IPS-18c (cell line): Measurements from ENCODE around the gene ACAD9.
"Not testable (repeated sequence)": the region's sequence is repeated elsewhere in the genome, so short reads cannot be mapped to it uniquely, and the experiment has no call there.

Experiments used
- H3K4me3 ChIP-seq: 2 replicates; pipeline ENCODE4 v1.7.0; 2013; ENCODE audit warnings: low read depth, mild to moderate bottlenecking, low read length, moderate library complexity; ENCODE audit not compliant: insufficient read depth
- H3K9me3 ChIP-seq: one replicate; pipeline ENCODE4 v1.6.1; 2013; ENCODE audit warnings: mild to moderate bottlenecking, low read length, moderate library complexity; ENCODE audit not compliant: control insufficient read depth, insufficient read depth

Gene ACAD9

DNA sequence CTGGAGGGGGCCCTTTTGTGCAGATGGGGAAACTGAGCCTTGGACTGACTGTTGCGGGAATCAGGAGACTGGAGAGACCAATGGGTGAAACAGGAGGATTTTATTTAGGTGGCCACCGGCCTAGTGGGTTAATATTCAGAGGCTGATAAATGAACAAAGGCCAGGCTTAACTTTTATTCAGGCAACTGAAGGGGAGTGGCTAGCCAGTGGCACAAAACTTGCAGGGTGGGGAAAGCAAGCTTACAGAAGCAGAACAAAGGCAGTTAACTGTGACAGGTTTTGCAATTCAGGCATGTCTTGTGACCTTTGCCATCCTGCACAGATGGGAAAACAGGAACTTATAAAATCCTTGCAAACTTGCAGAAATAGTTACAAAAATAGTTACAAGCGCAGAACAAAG, 24.9 kb upstream of the ACAD9 start:
- H3K9me3 ChIP-seq: peaks cover 17% of the 10 kb centered on the region
- H3K4me3 ChIP-seq: no peak overlapping the region

DNA sequence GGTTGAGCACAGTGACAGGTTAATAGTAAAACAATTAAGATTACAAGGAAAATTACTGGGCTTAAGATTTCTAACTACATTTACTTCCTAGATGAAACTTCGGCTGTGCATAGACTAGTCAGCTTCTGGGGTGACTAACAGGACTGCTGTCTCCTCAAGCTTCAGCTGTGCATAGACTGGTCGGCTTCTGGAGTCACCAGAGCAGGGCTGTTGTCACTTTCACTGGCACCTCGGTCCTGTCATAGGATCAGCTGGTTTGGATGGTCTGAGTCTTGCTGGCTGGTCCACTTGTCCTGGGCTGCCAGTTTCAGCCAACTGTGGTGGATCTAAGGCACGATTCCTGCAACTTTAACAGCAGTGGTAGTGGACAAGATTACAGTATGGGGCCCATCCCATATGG, 23.9 kb upstream of the ACAD9 start:
- Histone ChIP-seq H3K9me3 (peaks cover 17% of the 10 kb centered on the region), H3K4me3 (no peak overlapping the region)

DNA sequence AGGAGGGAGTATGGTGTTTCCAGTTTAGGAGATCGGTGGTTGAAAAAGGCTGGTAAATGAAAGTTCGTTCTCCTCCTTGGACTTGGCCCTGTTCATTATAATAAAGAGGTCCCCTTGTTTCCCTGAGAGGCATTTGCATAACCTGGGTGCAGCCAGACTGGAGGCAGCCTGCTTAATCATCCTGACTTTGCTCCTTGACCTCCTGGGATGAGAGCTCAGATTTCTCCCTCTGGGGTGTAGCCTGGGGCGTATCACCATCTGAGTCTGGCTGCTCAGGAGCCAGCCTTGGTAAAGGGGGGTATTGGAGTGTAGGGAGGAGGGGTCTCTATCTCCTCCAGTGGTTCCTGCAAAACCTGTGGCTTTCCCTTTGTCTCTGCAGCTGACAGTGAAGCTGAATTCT, 21.3 kb upstream of the ACAD9 start:
- Histone ChIP-seq H3K4me3 (no peak overlapping the region; the same call in 1 of the 2 replicates), H3K9me3 (peaks cover 17% of the 10 kb centered on the region)

GRCh38 chr3:128859630-128860029, 19.8 kb upstream of the ACAD9 start:
- Histone ChIP-seq H3K9me3 (peaks cover 12% of the 10 kb centered on the region), H3K4me3 (no peak overlapping the region)

DNA sequence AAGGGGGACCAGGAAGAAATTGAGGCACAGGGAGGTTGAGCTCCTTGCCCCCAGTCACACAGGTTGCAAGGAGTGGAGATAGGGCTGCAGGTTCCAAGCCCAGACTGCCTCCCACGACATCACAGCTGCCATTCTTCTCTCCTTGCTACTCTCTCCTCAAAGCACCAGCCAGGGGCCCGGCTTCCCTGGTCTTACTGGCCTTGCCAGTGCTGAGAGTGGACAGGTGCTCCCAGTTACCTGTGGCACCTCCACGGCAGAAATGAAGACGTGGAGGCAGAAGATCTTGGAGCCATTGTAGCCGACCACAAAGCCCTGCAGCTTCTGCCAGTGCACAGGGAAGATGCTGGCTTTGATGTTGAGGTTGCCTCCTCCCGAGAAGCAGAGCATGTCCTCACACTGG, 17.9 kb upstream of the ACAD9 start:
- H3K9me3 ChIP-seq: peaks cover 11% of the 10 kb centered on the region
- no peak overlapping the region for H3K4me3 ChIP-seq

DNA sequence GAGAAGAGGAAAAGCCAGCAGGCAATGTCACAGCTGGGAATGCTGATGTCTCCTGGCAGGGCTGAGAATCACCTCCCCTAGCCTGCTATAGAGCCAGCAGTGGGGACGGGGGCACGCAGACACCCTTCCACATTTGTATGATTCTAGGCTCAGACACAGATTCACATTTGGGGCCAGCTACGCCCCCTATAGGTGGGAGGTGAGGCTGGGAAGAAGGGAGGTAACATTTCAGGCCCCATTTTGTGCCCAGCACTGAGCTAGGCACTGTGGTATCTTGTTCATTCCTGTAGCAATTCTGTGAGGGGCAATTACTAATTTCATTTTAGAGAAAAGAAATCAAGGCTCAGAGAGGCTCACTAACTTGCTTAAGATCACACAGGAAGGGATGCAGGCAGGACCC, 15.9 kb upstream of the ACAD9 start:
- Histone ChIP-seq H3K9me3 (peaks cover 9% of the 10 kb centered on the region), H3K4me3 (no peak overlapping the region)

DNA sequence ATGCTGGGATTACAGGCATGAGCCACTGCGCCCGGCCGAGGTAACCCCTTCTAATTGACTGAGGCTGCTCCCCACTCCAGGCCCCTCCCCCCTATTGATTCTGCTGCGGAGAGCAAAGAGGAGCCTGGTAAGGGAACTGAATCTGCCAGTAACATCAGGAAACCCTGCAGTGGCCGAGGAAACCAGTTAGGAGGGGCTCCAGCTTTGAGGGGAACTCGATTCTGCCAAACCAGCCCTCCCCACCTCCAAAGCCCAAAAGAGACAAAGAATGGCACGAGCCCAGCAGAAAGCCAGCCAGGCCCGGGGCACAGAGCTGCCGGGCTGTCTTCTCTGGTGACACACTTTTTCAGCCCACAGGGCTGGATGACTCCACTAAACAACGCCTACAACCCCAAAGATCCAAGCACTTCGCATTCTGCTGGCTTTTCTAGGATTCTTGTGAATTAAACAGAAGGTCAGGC, 15.0 kb upstream of the ACAD9 start:
- no peak overlapping the region; the same call in 1 of the 2 replicates for H3K4me3 ChIP-seq

GRCh38 chr3:128864849-128865804, 14.3 kb upstream of the ACAD9 start:
- not testable (repeated sequence) for H3K4me3 ChIP-seq

More for the DNA sequence above, 15.0 kb upstream of the ACAD9 start:
- H3K9me3 ChIP-seq: peaks cover 1% of the 10 kb centered on the region

GRCh38 chr3:128867200-128868125, 12.0 kb upstream of the ACAD9 start:
- Histone ChIP-seq H3K4me3 (no peak overlapping the region), H3K9me3 (no peaks in the 10 kb centered on the region)

More at GRCh38 chr3:128864849-128865804, 14.3 kb upstream of the ACAD9 start:
- not testable (repeated sequence) for H3K9me3 ChIP-seq

DNA sequence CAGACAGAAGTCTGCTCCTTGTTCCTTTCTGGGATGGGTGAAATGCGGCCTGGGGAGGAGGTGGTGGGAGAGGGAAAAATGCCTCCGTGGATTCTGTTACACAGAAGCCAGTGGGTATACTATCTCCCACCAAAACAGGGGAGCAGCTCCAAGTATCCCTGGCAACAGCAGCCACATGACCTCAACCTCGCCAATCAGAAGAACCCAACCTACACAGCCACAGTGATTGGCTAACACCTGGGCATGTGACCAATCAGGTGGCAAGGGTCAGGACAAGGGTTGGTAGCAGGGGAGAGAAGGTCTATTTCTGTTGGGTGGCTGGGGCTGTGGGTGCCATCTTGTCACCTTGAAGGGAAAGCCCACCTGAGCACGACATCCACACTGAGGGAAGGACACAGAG, 9.1 kb upstream of the ACAD9 start:
- H3K4me3 ChIP-seq: no peak overlapping the region
- H3K9me3 ChIP-seq: no peaks in the 10 kb centered on the region

DNA sequence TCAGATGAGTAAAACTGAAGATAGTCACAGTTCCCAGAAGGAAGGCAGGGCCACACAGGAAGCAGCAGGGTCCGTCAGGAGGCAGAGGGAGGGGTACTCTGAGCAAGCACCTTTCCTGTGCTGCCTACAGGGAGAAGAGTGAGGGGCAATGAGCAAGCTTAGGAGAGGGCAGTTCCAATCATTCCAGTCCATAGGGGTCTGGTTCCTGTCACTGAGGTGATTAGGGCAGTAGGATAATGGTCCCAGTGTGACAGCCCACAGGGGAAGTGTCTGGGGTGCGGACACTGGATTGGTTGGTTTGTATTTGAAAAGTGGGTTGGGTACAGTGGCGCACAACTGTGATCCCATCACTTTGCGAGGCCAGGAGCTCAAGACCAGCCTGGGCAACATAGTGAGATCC, 7.1 kb upstream of the ACAD9 start:
- no peak overlapping the region for H3K4me3 ChIP-seq
- no peaks in the 10 kb centered on the region for H3K9me3 ChIP-seq

GRCh38 chr3:128872744-128873143, 6.7 kb upstream of the ACAD9 start:
- Histone ChIP-seq H3K4me3 (no peak overlapping the region), H3K9me3 (no peaks in the 10 kb centered on the region)

DNA sequence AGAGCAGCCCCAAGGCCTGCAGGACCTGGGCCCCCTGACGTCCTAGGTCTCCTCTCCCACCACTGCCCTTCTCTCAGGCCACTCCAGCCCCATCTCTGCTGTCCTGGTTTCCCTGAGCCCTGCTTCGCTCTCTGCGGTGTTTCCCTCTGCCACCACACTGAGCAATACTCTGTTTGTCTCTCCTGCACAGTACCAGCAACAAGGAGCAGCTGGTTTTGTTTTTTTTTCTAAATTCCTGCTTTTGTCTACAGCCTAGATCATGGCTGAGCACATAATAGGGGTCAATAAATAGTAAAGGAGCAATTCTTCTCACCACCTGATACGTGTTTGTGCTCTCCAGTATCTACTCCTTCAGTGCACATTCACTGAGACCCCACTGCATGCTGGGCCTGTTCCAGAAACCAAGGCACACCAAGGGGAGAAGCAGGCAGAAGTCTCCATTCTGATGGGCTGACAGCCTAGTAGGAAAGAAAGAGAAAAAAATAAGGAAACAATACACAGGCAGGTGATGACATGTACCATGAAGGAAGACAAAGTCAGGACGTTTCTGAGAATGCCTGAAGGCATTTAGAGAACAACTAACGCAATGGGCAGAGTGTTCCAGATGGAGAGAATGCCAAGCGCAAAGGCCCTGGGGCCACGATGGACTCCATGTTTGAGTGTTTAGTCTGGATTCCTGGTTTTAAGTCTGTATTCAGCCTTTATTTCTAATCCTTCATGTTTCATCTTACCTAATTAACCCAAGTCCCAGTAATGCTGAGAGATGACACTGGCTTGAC, 6.0 kb upstream of the ACAD9 start:
- no peaks in the 10 kb centered on the region for H3K9me3 ChIP-seq

DNA sequence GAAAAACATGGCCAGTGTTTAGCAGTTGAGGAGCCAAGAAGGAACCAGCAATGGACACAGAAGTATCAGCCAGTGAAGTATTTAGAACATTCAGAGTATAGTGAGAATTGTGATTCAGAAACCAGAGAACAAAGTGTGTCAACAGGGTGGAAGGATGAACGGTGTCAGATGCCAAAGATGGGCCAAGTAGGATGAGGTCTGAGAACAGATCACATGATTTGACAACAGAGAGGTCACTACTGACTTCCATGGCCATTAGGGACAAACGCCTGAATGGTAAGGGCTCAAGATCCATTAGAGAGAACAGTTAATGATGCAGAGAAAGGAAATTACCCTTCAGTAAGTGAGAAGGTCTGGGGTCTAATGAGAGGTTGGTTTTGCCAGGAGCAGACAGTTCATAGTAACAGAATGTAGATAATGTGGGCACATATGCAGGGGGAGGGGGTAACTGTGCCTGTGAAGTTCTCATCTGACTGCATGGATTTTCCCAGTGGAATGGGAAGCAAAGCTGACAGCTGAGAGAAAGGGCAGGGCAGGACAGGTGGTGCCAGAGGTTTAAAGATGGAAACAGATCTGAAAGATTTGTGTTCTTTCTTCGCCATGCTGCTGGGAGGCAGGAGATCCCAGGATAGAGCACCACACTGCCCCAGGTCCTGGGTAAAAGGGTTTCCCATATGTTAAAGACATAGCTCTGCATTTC, 4.8 kb upstream of the ACAD9 start:
- H3K4me3 ChIP-seq: no peak overlapping the region

More for the DNA sequence above, 6.0 kb upstream of the ACAD9 start:
- H3K4me3 ChIP-seq: no peak overlapping the region

GRCh38 chr3:128875556-128876120, 3.8 kb upstream of the ACAD9 start:
- no peak overlapping the region for H3K4me3 ChIP-seq
- no peaks in the 10 kb centered on the region for H3K9me3 ChIP-seq

More for the DNA sequence above, 4.8 kb upstream of the ACAD9 start:
- no peaks in the 10 kb centered on the region for H3K9me3 ChIP-seq

GRCh38 chr3:128878011-128878457, 1.4 kb upstream of the ACAD9 start:
- Histone ChIP-seq H3K9me3 (no peaks in the 10 kb centered on the region), H3K4me3 (peak overlapping the region; percentile 98)
